Hepatocyte (in vitro differentiated cells): ENCODE data around the gene ACTR8.

ENCODE experiments used
- CTCF ChIP-seq: fragments of 200-600 bp; sonication (generic); IDR thresholded peaks from 2 replicates; pipeline ENCODE4 v1.5.1; 2016; ENCODE audit warnings: antibody characterized with exemption, mild to moderate bottlenecking; ENCODE audit not compliant: poor library complexity
- EZH2phosphoT487 ChIP-seq: fragments of 200-600 bp; sonication (generic); IDR thresholded peaks from one replicate; pipeline ENCODE4 v1.6.1; 2018; ENCODE audit warnings: antibody characterized with exemption, mild to moderate bottlenecking, low read depth, moderate library complexity; ENCODE audit not compliant: unreplicated experiment, severe bottlenecking

GRCh38 chr3:53836084-53836872 is 45.7 kb downstream of the ACTR8 start:
- no peak for TF ChIP-seq CTCF
- TF ChIP-seq EZH2phosphoT487: no peak
